HUES48 (cell line): ENCODE measurements around the gene RHOXF2.

Experiments used
- H3K27ac ChIP-seq: one replicate; pipeline ENCODE4 v1.7.0; 2013; ENCODE audit warnings: low read depth, low read length, inconsistent platforms
- H3K27me3 ChIP-seq: 2 replicates; pipeline ENCODE4 v1.6.1; 2013; ENCODE audit warnings: mild to moderate bottlenecking, low read length; ENCODE audit not compliant: control insufficient read depth, insufficient read depth
- H3K36me3 ChIP-seq: 2 replicates; pipeline ENCODE4 v1.6.1; 2013; ENCODE audit warnings: low read length; ENCODE audit not compliant: control insufficient read depth, insufficient read depth
- H3K4me1 ChIP-seq: 2 replicates; pipeline ENCODE4 v1.6.1; 2013; ENCODE audit warnings: mild to moderate bottlenecking, low read length; ENCODE audit not compliant: control insufficient read depth, insufficient read depth
- H3K4me3 ChIP-seq: 2 replicates; pipeline ENCODE4 v1.5.1; 2013; ENCODE audit warnings: mild to moderate bottlenecking, low read depth, low read length
- H3K9ac ChIP-seq: 2 replicates; pipeline ENCODE4 v1.6.1; 2013; ENCODE audit warnings: mild to moderate bottlenecking, low read depth, low read length, moderate library complexity
- H3K9me3 ChIP-seq: 2 replicates; pipeline ENCODE4 v1.6.1; 2013; ENCODE audit warnings: low read length; ENCODE audit not compliant: control insufficient read depth, insufficient read depth

Gene RHOXF2

GRCh38 chrX:120205816-120206753, 47.7 kb downstream of the RHOXF2 start:
- no peaks in the 10 kb centered on the region for H3K9me3 ChIP-seq
- H3K27me3 ChIP-seq: no peaks in the 10 kb centered on the region
- no peak overlapping the region for H3K27ac ChIP-seq
- H3K9ac ChIP-seq: no peak overlapping the region
- H3K36me3 ChIP-seq: no peaks in the 10 kb centered on the region
- H3K4me3 ChIP-seq: no peak overlapping the region
- H3K4me1 ChIP-seq: no peaks in the 10 kb centered on the region

GRCh38 chrX:120207009-120207605, 48.7 kb downstream of the RHOXF2 start:
- H3K9me3 ChIP-seq: no peaks in the 10 kb centered on the region
- H3K27me3 ChIP-seq: no peaks in the 10 kb centered on the region
- H3K4me3 ChIP-seq: no peak overlapping the region
- no peak overlapping the region for H3K27ac ChIP-seq
- H3K36me3 ChIP-seq: no peaks in the 10 kb centered on the region
- H3K4me1 ChIP-seq: no peaks in the 10 kb centered on the region
- H3K9ac ChIP-seq: no peak overlapping the region

- Histone ChIP-seq H3K4me3 (no peak overlapping the region), H3K9me3 (no peaks in the 10 kb centered on the region), H3K9ac (no peak overlapping the region), H3K36me3 (no peaks in the 10 kb centered on the region), H3K27ac (no peak overlapping the region), H3K27me3 (no peaks in the 10 kb centered on the region), H3K4me1 (no peaks in the 10 kb centered on the region)
Measured at GRCh38 chrX:120213438-120214265, 55.2 kb downstream of the RHOXF2 start.
